Stimulated activated CD8-positive, alpha-beta memory T cell treated with anti-CD3 and anti-CD28 coated beads, Interleukin-15, amount 100 ng/mL, for 24 hours (primary cell): ENCODE results near the gene CAMP.

Source experiments
- DNase-seq: peaks from one replicate; pipeline ENCODE4 v3.0.0-alpha.2; 2020; ENCODE audit warnings: low read depth

Gene CAMP

DNA sequence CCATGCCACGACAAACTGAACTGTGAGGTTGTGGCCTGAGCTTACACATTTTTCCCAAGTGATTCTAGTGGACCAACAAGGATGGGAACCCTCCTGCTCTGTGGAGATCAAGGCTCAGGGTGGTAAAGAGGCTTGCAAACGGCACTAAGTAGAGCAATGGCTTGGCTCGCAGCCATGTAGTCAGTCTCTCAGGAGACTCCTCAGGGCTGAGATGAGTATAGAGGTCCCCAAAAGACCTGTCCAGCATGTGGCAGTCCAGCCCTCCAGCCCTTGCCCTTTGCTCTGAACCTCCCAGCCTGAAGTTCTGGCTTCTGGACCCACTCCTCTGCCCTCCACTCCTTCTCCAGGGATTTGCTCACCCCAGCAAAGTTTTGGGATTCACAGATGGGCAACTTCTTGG is 8.3 kb upstream of the CAMP start:
- DNase-seq = no peak

DNA sequence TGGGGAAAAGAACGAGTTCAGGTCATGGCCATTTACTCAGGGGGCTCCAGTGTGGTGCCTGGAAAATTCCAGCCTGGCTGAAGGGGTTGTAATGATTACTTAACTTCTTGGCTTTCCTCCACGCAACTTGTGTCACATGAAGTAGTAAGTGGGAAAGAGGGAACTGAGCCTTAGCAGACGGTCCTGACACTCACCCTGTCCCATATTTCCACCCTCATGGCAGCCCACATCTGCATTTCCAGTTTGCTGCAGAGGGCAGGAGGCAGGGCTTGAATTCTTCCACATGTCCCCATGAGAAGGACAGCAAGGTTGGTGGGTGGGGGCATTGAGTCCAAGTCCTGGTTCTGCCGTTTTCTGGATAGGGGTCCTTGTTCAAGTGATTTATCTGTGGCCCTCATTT is 7.8 kb upstream of the CAMP start:
- DNase-seq = no peak

DNA sequence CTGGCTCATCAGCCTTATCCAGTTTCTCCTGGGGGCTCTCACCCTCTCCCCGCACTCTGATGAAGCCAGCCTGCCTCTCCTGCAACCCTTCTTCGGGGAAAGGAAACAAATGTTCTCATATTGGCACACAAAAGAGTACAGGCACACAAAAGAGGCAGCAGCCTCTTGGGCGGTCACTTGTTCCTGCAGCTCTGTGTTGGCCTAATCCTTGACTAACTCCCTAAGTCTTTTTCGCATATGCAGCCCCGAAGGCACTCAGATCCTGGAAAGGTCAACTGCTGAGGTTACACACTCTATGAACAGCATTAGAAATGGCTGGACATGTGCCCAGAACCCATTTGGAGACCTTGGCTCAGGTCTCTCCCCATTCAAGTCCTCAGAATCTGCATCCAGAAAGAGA is 7.4 kb upstream of the CAMP start:
- DNase-seq = no peak

DNA sequence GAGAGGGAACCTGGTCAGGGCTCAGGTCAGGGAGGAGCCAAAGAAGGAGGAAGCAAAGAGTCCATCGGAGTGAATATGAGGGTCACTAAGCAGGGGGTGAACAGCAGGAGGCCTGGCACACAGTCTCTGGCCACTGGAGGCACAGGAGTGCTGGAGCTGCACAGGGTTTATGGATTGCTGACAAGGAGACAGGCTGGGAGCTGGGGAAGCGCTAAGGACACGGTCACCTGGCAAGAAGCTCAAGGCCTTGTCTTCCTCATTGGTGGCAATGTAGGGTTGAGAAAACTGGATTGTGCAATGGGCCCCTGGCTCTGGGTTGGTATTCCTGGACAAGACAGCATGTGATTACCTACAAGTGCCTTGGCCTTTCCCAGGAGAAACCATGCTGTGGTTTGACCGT is 5.8 kb upstream of the CAMP start:
- no peak for DNase-seq

DNA sequence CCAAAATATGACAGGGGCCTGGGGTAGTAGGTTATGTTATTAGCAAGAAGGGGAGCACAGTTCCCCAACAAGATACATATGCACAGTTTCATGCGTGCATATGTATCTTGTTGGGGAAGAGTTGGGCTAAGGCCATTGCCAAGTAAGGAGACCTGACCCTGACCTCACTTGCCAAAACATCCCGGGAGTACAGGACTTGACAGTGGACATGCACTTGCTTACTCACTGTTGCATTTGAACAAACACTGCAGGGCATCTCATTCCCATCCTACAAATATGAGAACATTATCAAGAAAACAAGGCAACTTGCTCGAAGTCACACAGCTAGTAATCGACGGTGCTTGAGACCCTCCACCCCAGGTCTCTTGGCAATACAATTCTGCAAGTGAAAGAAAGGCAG is 4.8 kb upstream of the CAMP start:
- no peak for DNase-seq

DNA sequence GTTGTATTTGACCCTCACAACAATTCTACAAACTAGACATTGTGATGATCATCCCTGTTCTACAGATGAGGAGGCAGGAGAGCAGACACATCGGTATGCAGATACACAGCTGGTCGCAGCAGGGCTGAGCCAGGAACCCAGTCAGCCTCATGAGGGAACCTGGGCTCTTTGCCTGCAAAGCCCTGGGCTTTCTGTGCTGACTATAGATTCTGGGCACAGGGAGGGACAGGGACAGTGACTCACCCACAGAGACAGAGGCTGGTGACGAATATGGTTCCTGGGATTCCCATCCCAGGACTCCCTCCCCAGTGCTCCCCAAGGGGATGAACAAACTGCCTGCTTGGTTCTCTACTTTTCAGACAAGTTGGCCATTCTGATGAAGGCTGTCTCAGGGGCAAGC is 3.8 kb upstream of the CAMP start:
- DNase-seq = no peak

DNA sequence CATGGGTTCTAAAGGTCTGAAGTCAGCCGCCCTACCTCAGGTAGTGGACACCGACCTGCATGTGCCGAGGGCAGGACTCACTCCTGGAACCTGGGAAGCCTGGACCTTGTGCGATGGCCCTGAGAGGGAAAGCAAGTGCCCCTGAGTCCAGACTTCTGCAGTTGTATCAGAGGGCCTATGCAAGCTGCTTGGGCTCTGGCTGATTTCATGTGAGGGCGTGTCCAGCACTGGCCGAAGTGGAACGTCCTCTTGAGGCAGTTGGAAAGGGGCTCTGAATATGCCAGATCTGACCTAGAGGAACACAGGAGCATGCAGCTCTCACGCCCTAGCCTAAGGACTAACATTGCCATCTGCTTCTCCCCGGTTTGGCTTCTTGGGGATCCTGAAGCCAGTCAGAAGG is 2.5 kb upstream of the CAMP start:
- DNase-seq = no peak

DNA sequence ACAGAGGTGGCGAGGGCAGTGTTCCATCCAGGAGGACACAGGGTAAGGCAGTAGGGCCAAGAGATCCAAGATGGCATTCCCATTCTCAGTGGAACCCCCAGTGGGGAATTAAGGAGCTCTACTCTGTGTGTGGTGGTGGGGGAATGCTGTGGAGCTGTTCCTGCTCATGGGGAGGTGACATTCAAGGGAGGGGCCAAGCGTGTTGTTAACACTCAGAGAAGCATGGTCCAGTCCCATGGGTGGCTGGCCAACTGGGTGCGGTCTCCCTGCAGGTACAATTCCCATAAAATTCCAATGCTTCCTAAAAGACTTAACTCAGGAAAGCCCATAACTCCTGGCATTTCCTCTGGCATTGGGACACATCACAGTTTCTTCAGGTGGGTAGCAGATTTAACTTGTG is 2.3 kb downstream of the CAMP start:
- no peak for DNase-seq

DNA sequence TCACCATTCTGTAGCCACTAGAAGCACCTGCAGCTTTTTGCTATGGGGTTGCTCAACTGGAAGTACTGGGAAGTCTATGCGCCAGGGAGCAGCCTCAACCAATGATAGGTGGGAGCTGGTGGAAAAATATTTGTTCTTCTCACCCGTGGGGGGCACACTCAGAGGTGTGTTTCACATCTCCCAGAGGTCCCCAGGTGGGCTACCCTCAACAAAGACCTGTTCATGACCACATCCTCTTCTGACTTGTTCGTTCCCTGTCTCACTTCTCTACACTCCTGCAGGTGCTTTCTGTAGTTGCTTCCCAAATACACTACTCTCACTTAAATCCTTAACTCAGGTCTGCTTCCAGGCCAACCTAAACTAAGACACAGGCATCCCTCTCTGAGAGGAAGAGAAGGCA is 3.6 kb downstream of the CAMP start:
- no peak for DNase-seq

DNA sequence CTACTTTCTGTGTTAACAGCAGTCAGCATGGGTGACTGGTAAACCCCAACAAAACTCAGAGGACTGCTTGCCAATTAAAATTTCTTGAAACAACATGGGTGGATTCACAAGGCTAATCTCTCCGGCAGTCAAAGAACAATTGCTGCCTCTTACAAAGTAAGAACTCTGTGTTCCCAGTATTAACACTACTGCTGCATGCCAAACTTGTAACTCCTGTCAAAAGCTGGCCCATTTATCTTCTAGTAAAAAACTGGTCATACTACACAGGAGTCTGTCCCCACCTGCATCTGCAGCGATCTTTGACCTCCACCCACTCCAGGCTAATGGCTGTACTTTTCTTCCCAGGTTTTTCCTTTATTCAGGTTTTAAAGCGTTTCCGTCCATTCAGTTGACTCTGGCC is 8.9 kb downstream of the CAMP start:
- no peak for DNase-seq

DNA sequence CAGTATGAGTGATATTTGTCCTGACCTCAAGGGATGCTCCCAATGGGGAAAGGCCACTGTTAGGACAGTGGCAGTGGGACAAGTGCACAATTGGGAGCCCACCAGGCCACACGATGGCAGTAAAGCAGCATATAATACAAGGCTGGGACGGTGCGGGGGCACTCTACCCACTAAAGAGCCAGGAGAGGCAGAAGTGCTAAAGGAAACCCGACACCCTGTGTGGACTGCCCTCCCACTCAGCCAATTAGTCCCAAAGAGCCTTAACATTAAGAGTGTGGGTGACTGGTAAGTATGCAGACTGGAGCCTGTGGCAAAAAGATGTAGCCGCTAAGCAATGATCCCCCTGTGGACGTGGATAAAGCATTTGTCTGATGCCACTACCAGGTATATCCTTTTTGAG is 9.4 kb downstream of the CAMP start:
- DNase-seq = peak; percentile 20

DNA sequence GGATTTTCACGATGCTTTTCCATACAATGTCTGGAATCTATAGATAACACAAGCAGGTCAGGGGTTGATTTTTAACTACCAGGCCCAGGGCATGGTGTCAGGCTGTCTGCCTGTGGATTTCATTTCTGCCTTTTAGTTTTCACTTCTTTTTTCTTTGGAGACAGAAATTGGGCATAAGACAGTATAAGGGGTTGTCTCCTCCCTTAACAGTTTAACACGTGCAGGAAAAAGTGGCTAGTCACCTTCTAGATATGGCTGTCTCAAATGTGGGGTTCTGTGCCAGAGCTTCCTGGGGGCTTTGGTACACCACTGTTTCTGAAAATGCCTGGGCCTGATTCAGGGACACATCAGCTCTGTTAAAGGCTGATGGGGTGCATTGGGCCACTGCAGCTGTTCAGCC is 10.2 kb downstream of the CAMP start:
- no peak for DNase-seq

DNA sequence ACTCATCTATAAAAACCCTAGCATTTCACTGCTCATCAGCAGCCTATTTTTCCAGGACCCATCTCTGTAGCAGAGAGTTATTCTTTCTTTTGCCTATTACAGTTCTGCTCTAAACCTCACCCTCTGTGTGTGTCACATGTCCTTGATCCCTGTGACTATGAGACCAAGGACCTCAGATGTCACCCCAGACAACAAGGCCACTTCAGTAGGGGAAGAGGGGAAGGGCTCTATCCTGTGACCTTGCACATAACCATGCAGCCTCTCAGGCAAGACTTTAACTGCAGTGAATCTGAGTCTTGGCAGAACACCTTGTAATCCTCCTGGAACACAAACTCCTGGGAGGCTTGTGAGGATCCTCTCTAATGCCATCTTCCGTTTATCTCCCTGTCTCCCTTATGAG is 13.2 kb downstream of the CAMP start:
- DNase-seq = no peak

DNA sequence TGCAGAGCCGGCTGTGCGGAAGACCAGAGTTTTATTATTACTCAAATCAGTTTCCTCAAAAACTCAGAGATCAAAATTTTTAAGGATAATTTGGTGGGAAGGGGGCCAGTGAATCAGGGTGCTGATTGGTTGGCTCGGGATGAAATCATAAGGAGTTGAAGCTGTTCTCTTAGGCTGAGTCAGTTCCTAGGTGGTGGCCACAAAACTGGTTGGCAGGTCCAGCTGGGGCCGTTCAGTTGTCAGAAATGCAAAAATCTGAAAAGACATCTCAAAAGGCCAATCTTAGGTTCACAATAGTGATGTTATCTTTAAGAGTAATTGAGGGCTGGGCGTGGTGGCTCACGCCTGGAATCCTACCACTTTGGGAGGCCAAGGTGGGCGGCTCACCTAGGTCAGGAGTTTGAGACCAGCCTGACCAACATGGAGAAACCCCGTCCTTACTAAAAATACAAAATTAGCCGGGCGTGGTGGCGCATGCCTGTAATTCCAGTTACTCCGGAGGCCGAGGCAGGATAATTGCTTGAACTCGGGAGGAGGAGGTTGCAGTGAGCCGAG is 15.3 kb downstream of the CAMP start:
- no peak for DNase-seq

DNA sequence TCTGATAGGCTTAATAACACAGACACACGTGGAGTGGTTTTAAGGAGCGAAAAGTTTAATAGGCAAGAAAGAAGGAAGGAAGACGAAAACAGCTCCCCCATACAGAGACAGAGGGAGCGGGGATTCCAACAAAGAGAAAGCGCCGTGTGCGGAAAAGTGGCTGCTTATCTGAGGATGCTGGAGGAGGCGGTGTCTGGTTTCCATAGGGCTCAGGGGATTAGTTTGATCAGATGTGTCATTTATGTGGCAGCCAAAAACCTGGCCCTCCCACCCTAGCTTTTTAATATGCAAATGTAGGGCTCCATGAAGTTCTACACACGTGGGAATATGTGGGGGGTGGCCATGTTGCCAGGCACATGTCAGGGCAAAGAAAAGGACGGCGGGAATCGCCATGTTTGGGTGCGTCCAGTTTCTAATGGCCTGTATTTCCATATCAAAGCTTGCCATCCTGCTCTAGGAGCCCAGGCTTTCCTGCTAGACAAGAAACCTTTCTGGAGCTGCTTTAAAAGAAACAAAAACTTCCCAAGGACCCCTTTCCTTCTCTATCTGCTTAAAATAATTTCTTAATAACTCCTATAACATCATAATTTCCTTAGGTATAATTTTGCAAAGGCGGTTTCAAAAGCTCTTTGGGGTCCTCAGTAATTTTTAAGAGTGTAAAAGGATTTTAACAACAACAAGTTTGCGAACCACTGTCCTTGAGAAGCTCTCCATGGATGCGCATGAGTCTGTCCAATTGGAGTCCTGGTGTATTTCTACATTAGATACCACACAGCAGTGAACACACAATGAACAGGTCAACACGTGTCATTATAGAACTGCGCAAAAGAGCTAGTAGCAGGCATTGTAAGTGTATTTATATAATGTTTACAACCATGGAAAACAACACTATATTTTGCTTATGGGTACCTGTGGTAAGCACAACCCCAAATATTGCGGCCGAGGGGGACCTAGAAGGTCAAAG is 17.0 kb downstream of the CAMP start:
- DNase-seq = no peak

DNA sequence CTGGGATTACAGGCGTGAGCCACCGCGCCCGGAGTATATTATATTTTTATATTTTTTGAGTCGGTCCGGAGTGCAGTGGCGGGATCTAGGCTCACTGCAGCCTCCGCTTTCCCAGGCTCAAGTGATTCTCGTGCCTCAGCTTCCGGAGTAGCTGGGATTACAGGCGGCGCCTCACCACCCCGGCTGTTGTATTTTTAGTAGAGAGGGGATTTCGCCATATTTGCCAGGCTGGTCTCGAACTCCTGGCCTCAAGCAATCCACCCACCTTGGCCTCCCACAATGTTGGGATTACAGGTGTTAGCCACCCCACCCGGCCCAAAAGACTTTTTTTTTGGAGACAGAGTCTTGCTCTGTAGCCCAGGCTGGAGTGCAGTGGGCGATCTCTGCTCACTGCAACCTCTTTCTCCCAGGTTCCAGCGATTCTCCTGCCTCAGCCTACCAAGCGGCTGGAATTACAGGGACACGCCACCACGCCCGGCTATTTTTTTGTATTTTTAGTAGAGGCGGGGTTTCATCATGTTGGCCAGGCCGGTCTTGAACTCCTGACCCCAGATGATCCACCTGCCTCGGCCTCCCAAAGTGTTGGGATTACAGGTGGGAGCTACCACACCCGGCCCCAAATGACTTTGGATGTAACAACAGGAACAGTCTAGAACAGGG is 18.6 kb downstream of the CAMP start:
- no peak for DNase-seq

DNA sequence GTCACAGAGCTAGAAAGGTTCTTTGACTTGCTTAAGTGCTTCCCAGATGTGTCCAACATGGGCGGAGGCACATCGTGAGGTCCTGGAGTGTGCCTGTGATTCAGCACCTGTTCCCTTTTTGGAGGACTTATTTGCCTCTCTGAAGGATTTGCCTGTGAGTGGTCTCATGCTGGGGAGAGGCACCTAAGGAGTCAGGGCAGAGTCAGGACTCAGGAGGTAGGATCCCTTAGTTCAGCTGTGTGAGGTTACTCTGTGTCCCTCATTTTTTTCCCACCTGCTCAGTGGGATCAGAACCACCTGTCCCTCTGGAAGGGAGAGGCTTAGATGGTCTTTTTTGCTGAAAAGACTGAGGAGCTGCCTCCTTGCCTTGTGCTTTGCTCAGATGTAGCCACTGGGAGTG is 20.6 kb downstream of the CAMP start:
- DNase-seq = no peak

DNA sequence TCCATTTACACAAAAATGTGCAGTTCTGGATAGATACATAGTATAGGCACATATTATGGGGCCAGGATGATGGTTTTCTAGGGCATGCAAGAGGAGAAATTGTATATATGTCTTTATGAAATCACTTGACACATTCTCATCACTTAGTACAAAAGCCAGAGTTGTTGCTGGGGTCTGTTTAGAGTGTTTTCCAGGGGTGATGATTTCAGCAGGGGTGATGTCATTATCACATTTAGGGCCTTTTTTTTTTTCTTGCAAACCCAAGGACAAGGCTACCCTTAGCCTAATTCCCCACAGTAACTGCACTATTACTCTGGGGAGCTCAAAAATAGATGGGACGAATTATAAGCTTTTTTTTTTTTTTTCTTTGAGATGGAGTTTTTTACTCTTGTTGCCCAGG is 21.2 kb downstream of the CAMP start:
- DNase-seq = no peak

DNA sequence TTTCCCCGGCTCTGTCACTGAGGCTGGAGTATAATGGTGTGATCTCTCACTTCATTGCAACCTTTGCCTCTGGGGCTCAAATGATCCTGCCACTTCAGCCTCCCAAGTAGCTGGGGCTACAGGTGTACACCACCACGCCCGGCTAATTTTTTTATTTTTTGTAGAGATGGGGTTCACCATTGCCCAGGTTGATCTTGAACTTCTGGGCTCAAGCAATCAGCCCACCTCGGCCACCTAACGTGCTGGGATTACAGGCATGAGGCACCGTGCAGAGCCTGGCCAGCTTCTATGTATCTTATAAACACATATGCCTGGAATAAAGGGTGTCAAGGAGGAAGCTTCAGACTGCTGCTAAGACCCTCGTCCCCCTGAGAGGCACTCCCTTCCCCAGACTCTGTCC is 21.8 kb downstream of the CAMP start:
- no peak for DNase-seq

DNA sequence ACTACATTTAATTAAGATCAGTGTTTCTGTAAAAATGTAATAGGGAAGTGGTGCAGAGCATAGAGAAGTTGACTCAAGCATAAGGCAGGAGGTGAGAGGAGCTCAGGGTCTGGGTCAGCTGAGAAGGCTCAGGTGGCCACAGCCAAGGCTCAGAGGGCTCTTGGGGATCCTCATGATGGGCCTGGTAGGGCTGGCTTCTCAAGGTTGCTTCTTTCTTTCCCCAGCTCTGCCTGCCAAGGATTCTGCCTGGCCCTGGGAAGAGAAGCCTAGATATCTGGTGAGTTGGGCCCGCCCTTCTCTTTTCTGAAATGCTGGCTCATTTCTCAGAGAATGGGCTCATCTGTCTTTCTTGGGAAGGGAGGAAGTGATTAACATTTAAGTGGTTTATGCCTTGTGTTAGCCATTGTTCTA is 24.1 kb downstream of the CAMP start:
- DNase-seq = no peak

DNA sequence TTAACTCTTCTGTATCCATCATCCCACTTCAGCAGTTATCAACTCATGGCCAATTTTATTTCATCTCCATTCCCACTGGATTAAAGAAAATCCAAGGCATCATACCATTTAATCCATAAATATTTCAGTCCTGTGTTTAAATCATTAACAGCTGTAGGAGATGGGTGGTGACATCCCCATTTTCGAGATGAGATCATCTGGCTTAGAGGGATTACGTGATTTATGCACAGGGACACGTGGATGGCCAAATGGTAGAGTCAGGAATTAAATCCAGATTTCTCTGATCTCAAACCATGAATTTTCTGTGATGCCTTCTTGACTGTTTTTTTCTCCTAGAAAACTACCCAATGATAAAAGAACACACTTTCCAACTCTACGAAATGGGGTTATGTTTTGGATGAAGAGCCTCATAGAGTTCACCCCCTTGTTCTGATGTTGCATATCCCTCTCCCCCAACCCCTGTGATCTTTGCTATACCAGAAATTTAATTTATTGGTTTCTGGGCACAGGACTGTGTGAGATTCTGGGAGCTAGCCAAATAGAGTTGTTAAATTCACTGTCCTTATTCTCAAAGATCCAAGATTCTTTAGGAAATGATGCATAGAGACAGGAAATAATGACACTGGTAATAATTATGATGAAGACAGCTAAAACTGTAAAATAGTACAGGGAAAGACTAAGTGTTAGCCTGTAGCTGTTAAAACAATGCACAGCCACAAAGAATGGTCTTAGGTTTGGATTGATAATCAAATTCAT is 25.0 kb downstream of the CAMP start:
- DNase-seq = no peak

DNA sequence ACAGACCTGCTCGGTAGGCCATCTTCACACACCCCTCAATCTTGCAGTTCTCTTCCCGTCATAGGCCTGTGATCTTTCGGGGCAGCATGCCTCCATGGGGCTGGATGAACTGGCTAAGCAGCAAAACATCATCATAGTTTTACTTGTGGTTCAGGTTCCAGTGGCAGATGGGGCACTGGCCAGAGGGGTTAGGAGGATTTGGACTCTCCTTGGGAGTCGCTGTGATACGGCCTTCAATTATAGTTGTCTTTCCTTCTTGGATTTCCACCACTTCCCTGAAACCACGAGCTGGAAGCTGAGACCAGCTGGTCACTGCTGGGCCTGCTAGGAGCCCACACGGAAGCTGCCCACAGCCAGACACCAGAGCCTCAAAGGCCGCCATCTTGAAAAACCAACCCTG is 33.3 kb downstream of the CAMP start:
- no peak for DNase-seq

DNA sequence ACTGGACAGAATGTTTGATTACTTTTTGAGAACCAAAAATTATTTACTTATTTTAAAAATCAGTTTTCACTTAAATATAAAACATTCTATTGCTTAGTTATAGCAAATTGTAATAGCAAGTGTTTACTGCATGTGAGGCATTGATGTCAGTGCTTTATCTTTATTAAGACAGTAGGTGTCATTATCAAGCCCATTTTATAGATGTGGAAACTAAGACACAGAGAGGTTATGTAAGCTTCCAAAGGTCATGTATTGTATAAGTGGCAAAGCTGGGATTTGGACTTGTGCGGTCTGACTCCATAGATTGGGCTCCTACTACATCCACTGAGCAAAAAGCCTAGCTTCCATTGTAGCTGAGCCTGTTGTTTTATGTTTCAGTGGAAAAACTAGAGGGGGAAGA is 35.2 kb downstream of the CAMP start:
- DNase-seq = no peak
